IPS DF 19.7 (cell line): ENCODE measurements around the gene NKX2-3.

ENCODE experiments used
- DNase-seq: peaks from one replicate; pipeline ENCODE4 v3.0.0-alpha.2; 2013; ENCODE audit warnings: low read depth, low spot score

NKX2-3 gene

GRCh38 chr10:99537989-99538917 lies 5.5 kb downstream of the NKX2-3 start:
- no peak for DNase-seq

GRCh38 chr10:99539120-99539519 lies 6.4 kb downstream of the NKX2-3 start:
- no peak for DNase-seq

- no peak for DNase-seq
These were observed 7.1 kb downstream of the NKX2-3 start for GRCh38 chr10:99539820-99540219.

GRCh38 chr10:99540306-99540656 lies 7.5 kb downstream of the NKX2-3 start:
- DNase-seq, result no peak

GRCh38 chr10:99540657-99541531 lies 8.2 kb downstream of the NKX2-3 start:
- no peak for DNase-seq

GRCh38 chr10:99544322-99544721 lies 11.6 kb downstream of the NKX2-3 start:
- DNase-seq, result no peak

- no peak for DNase-seq
These were observed 15.3 kb downstream of the NKX2-3 start for GRCh38 chr10:99548041-99548530.

GRCh38 chr10:99551158-99551557 lies 18.4 kb downstream of the NKX2-3 start:
- no peak for DNase-seq

- DNase-seq, result no peak
These were observed 18.9 kb downstream of the NKX2-3 start for GRCh38 chr10:99551616-99552015.

- no peak for DNase-seq
These were observed 22.6 kb downstream of the NKX2-3 start for GRCh38 chr10:99555371-99555770.

- DNase-seq, result no peak
These were observed 23.2 kb downstream of the NKX2-3 start for GRCh38 chr10:99555825-99556523.

- DNase-seq, result no peak
These were observed 24.3 kb downstream of the NKX2-3 start for GRCh38 chr10:99557044-99557443.

- no peak for DNase-seq
These were observed 26.0 kb downstream of the NKX2-3 start for GRCh38 chr10:99558708-99559107.

GRCh38 chr10:99560277-99561126 lies 27.8 kb downstream of the NKX2-3 start:
- no peak for DNase-seq

GRCh38 chr10:99562631-99563030 lies 29.9 kb downstream of the NKX2-3 start:
- no peak for DNase-seq

- no peak for DNase-seq
These were observed 31.6 kb downstream of the NKX2-3 start for GRCh38 chr10:99564361-99564760.

- DNase-seq, result no peak
These were observed 32.4 kb downstream of the NKX2-3 start for GRCh38 chr10:99565166-99565565.

GRCh38 chr10:99569253-99569939 lies 36.7 kb downstream of the NKX2-3 start:
- no peak for DNase-seq

- no peak for DNase-seq
These were observed 37.2 kb downstream of the NKX2-3 start for GRCh38 chr10:99569961-99570360.

- DNase-seq, result no peak
These were observed 39.1 kb downstream of the NKX2-3 start for GRCh38 chr10:99571816-99572215.
